HG03196 (cell line): ENCODE measurements around the gene TXK.

ENCODE experiments used
- ATAC-seq: cut with Tn5 transposase; IDR thresholded peaks from one replicate; pipeline ENCODE4 v1.9.1; 2021; ENCODE audit not compliant: unreplicated experiment

Gene TXK

GRCh38 chr4:48105230-48105629, 28.8 kb downstream of the TXK start:
- no peak for ATAC-seq

GRCh38 chr4:48103483-48104139, 30.4 kb downstream of the TXK start:
- peak; percentile 71 for ATAC-seq

GRCh38 chr4:48102303-48102702, 31.7 kb downstream of the TXK start:
- ATAC-seq = no peak

- ATAC-seq = no peak
These were observed 33.8 kb downstream of the TXK start for GRCh38 chr4:48100256-48100655.

- no peak for ATAC-seq
These were observed 38.6 kb downstream of the TXK start for GRCh38 chr4:48095441-48095840.

GRCh38 chr4:48093991-48094416, 40.0 kb downstream of the TXK start:
- ATAC-seq = no peak

- ATAC-seq = no peak
These were observed 43.4 kb downstream of the TXK start for GRCh38 chr4:48090621-48091020.

GRCh38 chr4:48085821-48086589, 48.0 kb downstream of the TXK start:
- no peak for ATAC-seq

GRCh38 chr4:48082956-48083355, 51.1 kb downstream of the TXK start:
- no peak for ATAC-seq

- no peak for ATAC-seq
These were observed 52.9 kb downstream of the TXK start for GRCh38 chr4:48081196-48081595.

- no peak for ATAC-seq
These were observed 54.1 kb downstream of the TXK start for GRCh38 chr4:48079972-48080391.

GRCh38 chr4:48078862-48079655, 55.0 kb downstream of the TXK start:
- ATAC-seq = no peak

- ATAC-seq = no peak
These were observed 55.6 kb downstream of the TXK start for GRCh38 chr4:48078425-48078824.

- no peak for ATAC-seq
These were observed 59.4 kb downstream of the TXK start for GRCh38 chr4:48074657-48075056.

GRCh38 chr4:48073567-48074103, 60.4 kb downstream of the TXK start:
- ATAC-seq = no peak

- ATAC-seq = no peak
These were observed 62.9 kb downstream of the TXK start for GRCh38 chr4:48071191-48071590.

- ATAC-seq = no peak
These were observed 65.0 kb downstream of the TXK start for GRCh38 chr4:48069026-48069425.

- ATAC-seq = no peak
These were observed 65.9 kb downstream of the TXK start for GRCh38 chr4:48068182-48068581.

- ATAC-seq = no peak
These were observed 66.5 kb downstream of the TXK start for GRCh38 chr4:48067536-48067935.

- ATAC-seq = peak; percentile 78
These were observed 68.4 kb downstream of the TXK start for GRCh38 chr4:48065587-48066052.

GRCh38 chr4:48064349-48064748, 69.7 kb downstream of the TXK start:
- no peak for ATAC-seq
